VCaP (cell line): ENCODE results near the gene LEMD2.
A peak's percentile ranks its signal among the peaks of the same experiment; 100 is the strongest.

Experiments
- H3K27ac ChIP-seq: fragments of 450-650 bp; 2 replicates; pipeline ENCODE4 v1.5.1; 2017
- CTCF ChIP-seq: fragments of 450-650 bp; conservative IDR thresholded peaks from 2 replicates; pipeline ENCODE4 v1.5.1; 2017; ENCODE audit warnings: mild to moderate bottlenecking, moderate library complexity

LEMD2 gene

GRCh38 chr6:33830635-33831240 is 41.8 kb upstream of the LEMD2 start:
- H3K27ac ChIP-seq: peak overlapping the region; percentile 54
- no peak for TF ChIP-seq CTCF

- peak overlapping the region; percentile 73 for H3K27ac ChIP-seq
These were observed 40.1 kb upstream of the LEMD2 start for GRCh38 chr6:33828764-33829731.

GRCh38 chr6:33828452-33828763 is 39.5 kb upstream of the LEMD2 start:
- peak overlapping the region; percentile 73 for H3K27ac ChIP-seq
- TF ChIP-seq CTCF: no peak

More at GRCh38 chr6:33828764-33829731, 40.1 kb upstream of the LEMD2 start:
- no peak for TF ChIP-seq CTCF

GRCh38 chr6:33827546-33828451 is 38.9 kb upstream of the LEMD2 start:
- TF ChIP-seq CTCF: no peak

GRCh38 chr6:33826537-33826936 is 37.6 kb upstream of the LEMD2 start:
- H3K27ac ChIP-seq: peak overlapping the region; percentile 73
- TF ChIP-seq CTCF: no peak

More at GRCh38 chr6:33827546-33828451, 38.9 kb upstream of the LEMD2 start:
- H3K27ac ChIP-seq: peak overlapping the region; percentile 73

GRCh38 chr6:33824461-33825154 is 35.7 kb upstream of the LEMD2 start:
- no peak for TF ChIP-seq CTCF
- no peak overlapping the region for H3K27ac ChIP-seq
